GM19025 (cell line): ENCODE data around the gene GRID1.

ENCODE experiments used
- ATAC-seq: cut with Tn5 transposase; IDR thresholded peaks from one replicate; pipeline ENCODE4 v1.9.1; 2021; ENCODE audit warnings: mild to moderate bottlenecking, low read depth, moderate library complexity; ENCODE audit not compliant: unreplicated experiment

GRID1 gene

GRCh38 chr10:85606401-85606800 lies 760.2 kb downstream of the GRID1 start:
- no peak for ATAC-seq

GRCh38 chr10:85604884-85605283 lies 761.7 kb downstream of the GRID1 start:
- no peak for ATAC-seq

GRCh38 chr10:85604136-85604725 lies 762.4 kb downstream of the GRID1 start:
- ATAC-seq: no peak

GRCh38 chr10:85603151-85603940 lies 763.2 kb downstream of the GRID1 start:
- ATAC-seq: no peak

GRCh38 chr10:85602713-85603112 lies 763.9 kb downstream of the GRID1 start:
- no peak for ATAC-seq

- ATAC-seq: no peak
Measured at GRCh38 chr10:85602306-85602705, 764.3 kb downstream of the GRID1 start.

- no peak for ATAC-seq
Measured at GRCh38 chr10:85601526-85601925, 765.1 kb downstream of the GRID1 start.

- no peak for ATAC-seq
Measured at GRCh38 chr10:85600744-85601081, 765.9 kb downstream of the GRID1 start.

GRCh38 chr10:85600026-85600743 lies 766.4 kb downstream of the GRID1 start:
- no peak for ATAC-seq

- peak; percentile 16 for ATAC-seq
Measured at GRCh38 chr10:85599081-85599480, 767.5 kb downstream of the GRID1 start.

- ATAC-seq: peak; percentile 67
Measured at GRCh38 chr10:85598646-85599045, 767.9 kb downstream of the GRID1 start.

GRCh38 chr10:85597006-85597405 lies 769.6 kb downstream of the GRID1 start:
- no peak for ATAC-seq

- no peak for ATAC-seq
Measured at GRCh38 chr10:85596389-85596788, 770.2 kb downstream of the GRID1 start.

- ATAC-seq: no peak
Measured at GRCh38 chr10:85594239-85594638, 772.4 kb downstream of the GRID1 start.

- no peak for ATAC-seq
Measured at GRCh38 chr10:85593226-85593772, 773.3 kb downstream of the GRID1 start.

GRCh38 chr10:85581371-85581770 lies 785.2 kb downstream of the GRID1 start:
- no peak for ATAC-seq

GRCh38 chr10:85580585-85580984 lies 786.0 kb downstream of the GRID1 start:
- ATAC-seq: no peak

GRCh38 chr10:85578860-85579259 lies 787.7 kb downstream of the GRID1 start:
- ATAC-seq: no peak

- ATAC-seq: no peak
Measured at GRCh38 chr10:85575441-85575840, 791.2 kb downstream of the GRID1 start.

- ATAC-seq: no peak
Measured at GRCh38 chr10:85570871-85571270, 795.7 kb downstream of the GRID1 start.

- ATAC-seq: no peak
Measured at GRCh38 chr10:85565381-85565780, 801.2 kb downstream of the GRID1 start.
